Mesenchymal stem cell (in vitro differentiated cells and primary cell): ENCODE results near the gene PCDHGB3.

Experiments
- DNase-seq: peaks from one replicate; pipeline ENCODE4 v3.0.0-alpha.2; 2013
- H2AFZ ChIP-seq: one replicate; pipeline ENCODE4 v1.6.1; 2013; ENCODE audit warnings: low read depth, mild to moderate bottlenecking, control low read depth, inconsistent platforms, low read length, moderate library complexity
- H2AK5ac ChIP-seq: 2 replicates; pipeline ENCODE4 v1.6.1; 2013; ENCODE audit warnings: low read length, moderate library complexity, mild to moderate bottlenecking, inconsistent platforms; ENCODE audit not compliant: severe bottlenecking
- H2BK120ac ChIP-seq: one replicate; pipeline ENCODE4 v1.6.1; 2013; ENCODE audit warnings: low read depth, mild to moderate bottlenecking, inconsistent platforms, low read length, moderate library complexity
- H2BK12ac ChIP-seq, 2 experiments: one replicate each; pipeline ENCODE4 v1.6.1; 2013; ENCODE audit warnings: inconsistent platforms in 2 of 2, low read length in 2 of 2, mild to moderate bottlenecking in 2 of 2, moderate library complexity in 2 of 2, control low read depth in 1 of 2
- H2BK15ac ChIP-seq: one replicate; pipeline ENCODE4 v1.6.1; 2013; ENCODE audit warnings: mild to moderate bottlenecking, low read depth, inconsistent platforms; ENCODE audit not compliant: poor library complexity, severe bottlenecking
- H2BK5ac ChIP-seq: 2 replicates; pipeline ENCODE4 v1.6.1; 2013; ENCODE audit warnings: low read depth, mild to moderate bottlenecking, low read length, control low read depth, inconsistent platforms; ENCODE audit not compliant: poor library complexity, severe bottlenecking
- H3K14ac ChIP-seq, 2 experiments: one replicate each; pipeline ENCODE4 v1.6.1; 2013; ENCODE audit warnings: inconsistent platforms in 2 of 2, low read length in 2 of 2, control low read depth in 1 of 2, mild to moderate bottlenecking in 1 of 2, moderate library complexity in 1 of 2
- H3K18ac ChIP-seq, 2 experiments: one replicate each; pipeline ENCODE4 v1.6.1; 2013; ENCODE audit warnings: inconsistent platforms in 2 of 2, low read length in 2 of 2, control low read depth in 1 of 2, low read depth in 1 of 2, mild to moderate bottlenecking in 1 of 2
- H3K23ac ChIP-seq, 2 experiments: one replicate each; pipeline ENCODE4 v1.6.1; 2013; ENCODE audit warnings: inconsistent platforms in 2 of 2, low read length in 2 of 2, mild to moderate bottlenecking in 2 of 2, moderate library complexity in 2 of 2, control low read depth in 1 of 2
- H3K27ac ChIP-seq: 2 replicates; pipeline ENCODE4 v1.5.1; 2013; ENCODE audit warnings: mild to moderate bottlenecking, moderate library complexity, low read length, control low read depth, inconsistent platforms; ENCODE audit not compliant: poor library complexity, severe bottlenecking
- H3K27me3 ChIP-seq, 2 experiments: 2 replicates each; pipeline versions ENCODE4 v1.6.1 to v1.7.0; 2013; ENCODE audit warnings: low read length in 2 of 2, mild to moderate bottlenecking in 2 of 2, moderate library complexity in 2 of 2, control low read depth in 1 of 2, inconsistent platforms in 1 of 2; ENCODE audit not compliant: control insufficient read depth in 1 of 2, insufficient read depth in 1 of 2
- H3K36me3 ChIP-seq, 2 experiments: 2 replicates each; pipeline versions ENCODE4 v1.6.1 to v1.7.0; 2013; ENCODE audit warnings: low read length in 2 of 2, control low read depth in 1 of 2, inconsistent platforms in 1 of 2, low read depth in 1 of 2, mild to moderate bottlenecking in 1 of 2; ENCODE audit not compliant: insufficient read depth in 2 of 2, control insufficient read depth in 1 of 2
- H3K4ac ChIP-seq, 2 experiments: one replicate each; pipeline ENCODE4 v1.6.1; 2013; ENCODE audit warnings: inconsistent platforms in 2 of 2, low read length in 2 of 2, mild to moderate bottlenecking in 2 of 2, moderate library complexity in 2 of 2, control low read depth in 1 of 2, low read depth in 1 of 2
- H3K4me1 ChIP-seq: 2 replicates; pipeline ENCODE4 v1.6.1; 2013; ENCODE audit warnings: low read depth, low read length, control low read depth; ENCODE audit not compliant: control insufficient read depth, insufficient read depth
- H3K4me2 ChIP-seq: 2 replicates; pipeline ENCODE4 v1.6.1; 2013; ENCODE audit warnings: low read length, mild to moderate bottlenecking, inconsistent platforms; ENCODE audit not compliant: poor library complexity, severe bottlenecking
- H3K4me3 ChIP-seq, 2 experiments: 2 replicates each; pipeline versions ENCODE4 v1.5.1 to v1.7.0; 2013; ENCODE audit warnings: low read length in 2 of 2, mild to moderate bottlenecking in 2 of 2, control low read depth in 1 of 2, low read depth in 1 of 2; ENCODE audit not compliant: insufficient read depth in 1 of 2
- H3K79me1 ChIP-seq: replicated peaks from 2 replicates; pipeline ENCODE4 v1.6.1; 2013; ENCODE audit warnings: mild to moderate bottlenecking, control low read depth, low read length, inconsistent platforms; ENCODE audit not compliant: poor library complexity, severe bottlenecking
- H3K9ac ChIP-seq: 2 replicates; pipeline ENCODE4 v1.7.0; 2013; ENCODE audit warnings: mild to moderate bottlenecking, low read length, moderate library complexity
- H3K9me3 ChIP-seq: 2 replicates; pipeline ENCODE4 v1.7.0; 2013; ENCODE audit warnings: mild to moderate bottlenecking, low read length; ENCODE audit not compliant: control insufficient read depth
- H4K8ac ChIP-seq: one replicate; pipeline ENCODE4 v1.6.1; 2013; ENCODE audit warnings: inconsistent platforms, mild to moderate bottlenecking, low read length, moderate library complexity
- H4K91ac ChIP-seq: one replicate; pipeline ENCODE4 v1.6.1; 2013; ENCODE audit warnings: mild to moderate bottlenecking, low read length, inconsistent platforms
- WGBS: methylation state at CpG from one replicate; pipeline ENCODE4 v1.1.7; 2013; ENCODE audit warnings: mixed read lengths; 5-methylcytosine and 5-hydroxymethylcytosine counted together

Gene PCDHGB3

GRCh38 chr5:141409598-141410306 lies 39.7 kb downstream of the PCDHGB3 start:
- H2BK12ac ChIP-seq, result peak overlapping the region in 1 of 2 experiments; percentile 3
- H3K9ac ChIP-seq, result no peak overlapping the region
- H3K14ac ChIP-seq, result peak overlapping the region in 1 of 2 experiments; percentile 81
- H3K9me3 ChIP-seq, result peaks cover 26% of the 10 kb centered on the region
- no peak overlapping the region for H3K27ac ChIP-seq
- H3K36me3 ChIP-seq, result peaks cover 0 to 32% of the 10 kb centered on the region in 2 experiments
- H2BK15ac ChIP-seq, result no peak overlapping the region
- H2AK5ac ChIP-seq, result no peak overlapping the region
- no peak overlapping the region for H3K18ac ChIP-seq
- H3K4me1 ChIP-seq, result peaks cover 2% of the 10 kb centered on the region
- DNase-seq, result no peak
- peak overlapping the region; percentile 16 for H4K91ac ChIP-seq
- H3K27me3 ChIP-seq, result peaks cover 0 to 17% of the 10 kb centered on the region in 2 experiments
- peak overlapping the region; percentile 20 to 35 for H3K4me3 ChIP-seq
- H2AFZ ChIP-seq, result no peak overlapping the region
- H3K4ac ChIP-seq, result no peak overlapping the region
- WGBS, result 99% methylated on average over 64 of the region's 64 CpGs
- H4K8ac ChIP-seq, result no peak overlapping the region
- peaks cover 32% of the 10 kb centered on the region for H3K79me1 ChIP-seq
- H2BK5ac ChIP-seq, result no peak overlapping the region
- no peak overlapping the region for H2BK120ac ChIP-seq
- no peak overlapping the region for H3K4me2 ChIP-seq
- H3K23ac ChIP-seq, result no peak overlapping the region

- DNase-seq, result peak; percentile 4
- Histone ChIP-seq H3K36me3 (peaks cover 0 to 38% of the 10 kb centered on the region in 2 experiments), H2BK15ac (no peak overlapping the region), H3K27me3 (peaks cover 0 to 17% of the 10 kb centered on the region in 2 experiments), H3K23ac (no peak overlapping the region), H4K8ac (no peak overlapping the region), H4K91ac (no peak overlapping the region), H3K79me1 (peaks cover 34% of the 10 kb centered on the region), H3K4me2 (no peak overlapping the region), H3K4me3 (no peak overlapping the region), H2AFZ (no peak overlapping the region), H2BK12ac (no peak overlapping the region), H3K18ac (no peak overlapping the region), H3K9me3 (peaks cover 22% of the 10 kb centered on the region), H2BK120ac (no peak overlapping the region), H3K4ac (no peak overlapping the region), H3K14ac (no peak overlapping the region), H3K9ac (no peak overlapping the region), H3K4me1 (peaks cover 2% of the 10 kb centered on the region), H2AK5ac (no peak overlapping the region), H3K27ac (no peak overlapping the region), H2BK5ac (no peak overlapping the region)
- 95% methylated on average over 3 of the region's 3 CpGs for WGBS
Measured at GRCh38 chr5:141411575-141411974, 41.5 kb downstream of the PCDHGB3 start.

- no peak within 1 kb of the TSS for H4K91ac ChIP-seq
- no peak within 1 kb of the TSS for H2BK15ac ChIP-seq
- peaks cover 0 to 17% of the 10 kb centered on the region in 2 experiments for H3K27me3 ChIP-seq
- H4K8ac ChIP-seq, result no peak within 1 kb of the TSS
- H3K27ac ChIP-seq, result no peak within 1 kb of the TSS
- peaks cover 2% of the 10 kb centered on the region for H3K4me1 ChIP-seq
- H3K4me2 ChIP-seq, result no peak within 1 kb of the TSS
- H3K36me3 ChIP-seq, result peaks cover 0 to 36% of the 10 kb centered on the region in 2 experiments
- WGBS, result 80% methylated on average over 31 of the region's 31 CpGs
- no peak within 1 kb of the TSS for H2BK5ac ChIP-seq
- H2AK5ac ChIP-seq, result no peak within 1 kb of the TSS
- H3K4ac ChIP-seq, result no peak within 1 kb of the TSS
- peaks cover 16% of the 10 kb centered on the region for H3K9me3 ChIP-seq
- H3K18ac ChIP-seq, result no peak within 1 kb of the TSS
- H3K23ac ChIP-seq, result no peak within 1 kb of the TSS
- H2BK12ac ChIP-seq, result no peak within 1 kb of the TSS
- peak within 1 kb of the TSS; percentile 85 for H3K9ac ChIP-seq
- no peak within 1 kb of the TSS for H3K14ac ChIP-seq
- peak within 1 kb of the TSS; percentile 18 to 87 for H3K4me3 ChIP-seq
- no peak within 1 kb of the TSS for H2BK120ac ChIP-seq
- H3K79me1 ChIP-seq, result peaks cover 34% of the 10 kb centered on the region
- no peak within 1 kb of the TSS for H2AFZ ChIP-seq
- DNase-seq, result peak; percentile 77
Measured at GRCh38 chr5:141412854-141413539, 43.0 kb downstream of the PCDHGB3 start, which contains the start of gene PCDHGA10. PCDHGA10 (plus strand) TSS chr5:141412987; CDS start chr5:141413176, 189 bp downstream.

GRCh38 chr5:141413540-141414069 lies 43.6 kb downstream of the PCDHGB3 start:
- WGBS, result 77% methylated on average over 23 of the region's 25 CpGs
- DNase-seq, result peak; percentile 12
- no peak overlapping the region for H2BK12ac ChIP-seq
- H3K23ac ChIP-seq, result no peak overlapping the region
- no peak overlapping the region for H3K14ac ChIP-seq
- peaks cover 0 to 37% of the 10 kb centered on the region in 2 experiments for H3K36me3 ChIP-seq
- no peak overlapping the region for H2BK5ac ChIP-seq
- H2AFZ ChIP-seq, result no peak overlapping the region
- peak overlapping the region; percentile 85 for H3K9ac ChIP-seq
- H3K4me3 ChIP-seq, result peak overlapping the region in 1 of 2 experiments; percentile 87
- H3K27ac ChIP-seq, result no peak overlapping the region
- H2BK15ac ChIP-seq, result no peak overlapping the region
- no peak overlapping the region for H3K4me2 ChIP-seq
- no peak overlapping the region for H2AK5ac ChIP-seq
- no peak overlapping the region for H4K8ac ChIP-seq
- no peak overlapping the region for H3K4ac ChIP-seq
- no peak overlapping the region for H2BK120ac ChIP-seq
- H3K27me3 ChIP-seq, result peaks cover 0 to 16% of the 10 kb centered on the region in 2 experiments
- no peak overlapping the region for H3K18ac ChIP-seq
- peaks cover 37% of the 10 kb centered on the region for H3K79me1 ChIP-seq
- H3K9me3 ChIP-seq, result peaks cover 13% of the 10 kb centered on the region
- no peak overlapping the region for H4K91ac ChIP-seq
- peaks cover 4% of the 10 kb centered on the region for H3K4me1 ChIP-seq
